NCI-H524 treated with DMSO at 0.1 percent for 48 hours (cell line): ENCODE measurements around the gene PXDN.

ENCODE experiments used
- DNase-seq: peaks from one replicate; lab custom pipeline; 2025; lab: John Stamatoyannopoulos, UW

Gene PXDN

DNA sequence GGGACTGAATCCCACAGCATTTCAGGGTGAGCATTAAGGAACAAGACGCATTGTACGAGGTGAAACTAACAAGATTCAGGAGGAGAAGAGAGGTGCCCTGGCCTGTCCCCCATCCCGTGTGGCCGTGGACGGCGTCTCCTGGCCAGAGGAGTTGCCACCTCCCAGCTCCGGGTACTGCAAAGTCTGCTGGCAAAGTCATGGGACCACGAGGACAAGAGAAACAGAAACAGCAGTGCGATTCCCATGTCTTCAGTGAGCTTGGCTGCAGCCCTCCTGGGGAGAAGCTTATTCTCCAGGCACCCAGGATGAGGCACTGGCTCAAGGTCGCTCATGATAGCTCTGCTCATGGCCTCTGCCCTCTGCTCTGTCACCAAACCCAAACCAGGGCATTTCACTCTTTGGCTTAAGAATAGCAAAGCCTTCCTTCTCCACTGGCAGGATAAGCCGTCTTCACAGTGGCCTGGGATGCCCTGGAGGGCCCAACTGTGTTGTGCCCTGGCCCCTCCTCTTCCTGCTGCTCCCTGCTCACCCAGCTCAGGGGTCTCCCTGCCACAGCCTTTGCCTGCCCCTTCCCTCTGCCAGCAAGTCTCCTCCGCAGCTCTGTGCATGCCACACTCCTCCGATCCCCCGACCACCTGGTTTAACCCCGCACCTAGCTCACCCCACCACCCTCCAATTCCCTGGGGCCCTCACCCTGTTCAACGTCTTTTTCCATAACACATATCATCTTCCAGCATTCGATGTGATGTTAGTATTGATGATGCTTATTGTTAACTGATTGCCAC, 144.8 kb downstream of the PXDN start:
- DNase-seq: no peak

DNA sequence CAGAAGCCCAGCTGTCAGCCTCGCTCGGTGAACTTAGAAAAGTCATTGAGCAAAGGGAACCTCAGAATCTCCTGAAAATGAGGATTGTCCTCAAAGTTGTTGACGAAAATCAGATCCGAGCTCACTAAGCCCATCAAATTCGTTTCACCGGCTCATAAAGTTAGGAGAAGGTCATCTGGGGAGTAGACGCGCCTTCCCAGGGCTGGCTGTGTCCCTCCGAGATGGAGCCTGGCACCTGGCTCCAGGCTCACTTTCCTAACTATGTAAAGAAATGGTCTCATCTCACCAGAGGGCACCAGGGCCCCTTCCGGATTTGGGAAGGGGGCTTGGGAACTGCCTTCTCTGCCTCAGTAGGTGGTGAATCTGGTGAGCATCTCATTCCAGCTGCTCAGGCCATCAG, 145.5 kb downstream of the PXDN start:
- no peak for DNase-seq

- DNase-seq: no peak
These were observed 146.1 kb downstream of the PXDN start for GRCh38 chr2:1598041-1598710.

DNA sequence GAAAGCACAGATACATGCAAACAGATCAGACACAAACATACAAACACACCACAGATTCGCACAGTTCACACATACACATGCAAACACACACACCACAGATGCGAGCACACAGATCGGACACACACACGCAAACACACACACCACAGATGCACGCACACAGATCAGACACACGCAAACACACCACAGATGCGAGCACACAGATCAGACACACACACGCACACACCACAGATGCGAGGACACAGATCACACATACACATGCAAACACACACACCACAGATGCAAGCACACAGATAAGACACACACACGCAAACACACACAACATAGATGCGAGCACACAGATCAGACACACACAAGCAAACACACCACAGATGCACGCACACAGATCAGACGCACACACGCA, 149.0 kb downstream of the PXDN start:
- no peak for DNase-seq

- DNase-seq: no peak
These were observed 149.7 kb downstream of the PXDN start for GRCh38 chr2:1594373-1595171.

DNA sequence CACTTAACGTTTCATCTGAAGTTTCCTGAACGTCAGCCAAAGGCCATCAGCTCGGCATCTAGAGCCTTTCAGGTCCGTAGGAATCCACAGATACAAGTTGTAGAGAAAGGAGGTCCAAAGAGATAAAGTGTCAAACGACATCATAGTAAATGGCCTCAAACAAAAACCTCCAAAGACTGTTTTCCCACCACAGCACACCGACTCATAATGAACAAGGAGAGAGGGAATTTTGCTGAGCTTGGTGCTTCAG, 150.3 kb downstream of the PXDN start:
- DNase-seq: no peak

GRCh38 chr2:1593371-1594122, 150.8 kb downstream of the PXDN start:
- peak; percentile 87 for DNase-seq

DNA sequence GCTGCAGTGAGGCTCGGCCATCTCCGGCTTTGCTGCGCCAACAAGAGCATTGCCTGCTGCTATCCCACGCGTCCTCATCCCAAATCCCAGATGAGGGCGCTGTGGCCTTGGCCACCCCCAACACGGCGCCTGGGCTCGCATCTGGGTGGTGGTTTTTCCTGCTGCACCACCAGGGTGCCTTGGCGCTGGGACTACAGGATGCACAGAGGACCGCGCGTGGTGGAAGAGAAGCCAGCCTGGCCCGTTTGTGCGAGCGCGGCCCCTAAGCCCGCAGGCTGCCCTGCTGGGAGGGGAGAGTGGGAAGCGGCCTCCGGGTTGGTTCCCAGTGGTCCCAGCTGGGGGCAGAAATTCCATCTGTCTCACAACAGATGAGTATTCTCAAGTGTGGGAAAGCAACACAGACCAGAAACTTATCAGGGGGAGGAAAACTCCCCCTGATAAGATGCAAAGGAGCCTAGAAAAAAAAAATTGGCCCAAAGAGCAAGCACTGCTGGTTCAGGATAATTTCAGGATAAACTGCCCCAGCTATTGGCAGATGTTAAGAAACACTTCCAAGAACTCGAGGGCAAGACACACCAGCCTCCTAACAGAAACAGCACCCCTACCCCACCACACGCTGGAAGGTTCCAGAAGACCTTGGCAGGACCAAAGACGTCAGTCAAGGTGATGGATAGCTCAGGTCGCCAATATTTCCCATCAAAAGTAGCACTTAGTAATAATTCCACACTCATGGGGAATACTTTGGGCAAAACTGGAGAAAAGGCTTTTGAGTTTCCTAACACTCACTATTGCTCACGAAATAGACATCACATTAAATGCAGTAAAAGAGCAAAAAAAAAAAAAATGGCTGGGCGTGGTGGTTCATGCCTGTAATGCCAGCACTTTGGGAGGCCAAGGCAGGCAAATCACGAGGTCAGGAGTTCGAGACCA, 152.1 kb downstream of the PXDN start:
- peak; percentile 76 for DNase-seq

DNA sequence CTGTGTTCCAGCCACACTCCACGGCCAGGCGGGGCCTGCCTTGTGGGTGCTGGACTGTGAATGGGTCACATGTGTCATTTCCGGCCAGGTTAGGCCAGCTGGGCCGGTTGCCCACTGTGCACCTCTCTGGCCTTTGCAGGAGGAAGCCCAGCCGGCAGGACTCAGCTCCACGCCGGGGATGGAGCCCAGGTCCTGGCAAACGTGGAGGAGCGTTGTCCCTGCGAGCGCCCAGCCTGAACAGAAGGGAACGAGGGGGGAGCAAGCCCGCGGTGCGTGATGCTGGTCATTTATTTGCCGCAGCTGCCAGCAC, 152.9 kb downstream of the PXDN start:
- no peak for DNase-seq

DNA sequence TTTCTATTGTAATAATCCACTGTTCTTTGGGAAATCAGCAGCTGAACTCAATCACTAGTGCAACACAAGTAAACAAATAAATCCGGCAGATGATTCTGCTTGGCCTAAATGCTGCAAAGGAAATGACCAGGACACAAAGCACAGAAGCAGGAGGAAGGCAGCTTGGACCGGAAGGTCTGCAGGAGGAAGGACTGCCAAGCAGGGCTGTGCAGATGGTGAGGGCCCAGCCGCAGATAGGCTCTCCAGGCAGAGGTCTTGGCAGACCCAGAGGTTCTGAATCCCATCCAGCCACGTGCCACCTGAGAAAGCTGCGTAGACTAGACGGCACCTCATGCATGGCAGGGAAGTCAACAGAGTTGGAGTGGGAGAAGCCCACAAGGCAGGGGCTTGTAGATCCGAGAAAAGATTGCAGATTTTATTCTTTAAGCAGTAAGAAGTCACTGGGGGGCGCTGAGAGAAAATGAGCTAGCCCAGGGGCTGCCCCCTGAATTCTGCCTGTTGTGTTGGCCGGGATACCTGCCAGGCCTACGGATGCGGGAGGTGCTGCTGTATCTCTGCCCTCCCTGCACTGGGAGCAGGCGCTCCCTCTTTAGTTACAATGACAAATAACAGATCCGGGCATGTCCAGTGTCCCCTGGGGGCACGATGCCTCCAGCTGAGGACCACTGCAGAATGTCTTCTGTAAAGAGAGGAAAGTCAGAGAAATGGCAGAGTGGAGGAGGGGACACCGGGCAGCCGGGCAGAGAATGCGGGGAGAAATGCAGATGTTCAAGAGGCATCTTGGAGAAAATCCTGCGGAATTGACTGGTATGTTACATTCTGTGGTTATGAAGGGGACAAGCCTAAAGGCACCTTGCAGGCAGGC, 153.5 kb downstream of the PXDN start:
- DNase-seq: no peak

DNA sequence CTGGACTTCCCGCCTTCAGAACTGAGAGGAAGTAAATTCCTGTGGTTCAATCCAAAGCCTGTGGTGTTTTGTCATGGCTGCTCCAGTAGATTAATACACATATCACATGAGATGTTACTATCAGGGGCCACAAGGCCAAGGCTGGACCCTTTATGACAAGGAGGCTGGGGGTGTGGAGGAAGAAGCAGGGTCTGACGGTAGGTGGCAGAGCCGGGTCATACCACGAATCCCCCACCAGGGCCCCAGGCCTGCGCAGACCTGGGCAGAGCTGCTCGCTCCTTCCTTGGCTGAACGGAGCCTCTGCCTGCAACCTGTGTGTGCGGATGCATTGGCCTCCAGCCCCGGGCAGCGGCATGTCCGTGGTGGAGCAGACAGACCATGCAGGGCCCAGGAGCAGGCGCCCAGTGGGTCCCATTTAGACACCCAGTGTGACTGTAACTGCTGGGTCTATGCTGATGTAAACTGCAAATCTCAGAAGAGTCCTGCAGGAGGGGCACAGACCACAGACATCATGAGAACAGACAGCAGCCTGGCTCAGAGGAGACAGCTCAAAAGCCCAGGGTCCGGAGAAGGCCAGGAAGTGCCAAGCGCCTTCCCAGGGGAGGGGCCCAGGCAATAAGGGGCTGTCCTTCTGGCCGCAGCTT, 155.2 kb downstream of the PXDN start:
- DNase-seq: no peak

- no peak for DNase-seq
These were observed 156.0 kb downstream of the PXDN start for GRCh38 chr2:1588051-1588977.

GRCh38 chr2:1586923-1587840, 157.1 kb downstream of the PXDN start:
- DNase-seq: no peak

DNA sequence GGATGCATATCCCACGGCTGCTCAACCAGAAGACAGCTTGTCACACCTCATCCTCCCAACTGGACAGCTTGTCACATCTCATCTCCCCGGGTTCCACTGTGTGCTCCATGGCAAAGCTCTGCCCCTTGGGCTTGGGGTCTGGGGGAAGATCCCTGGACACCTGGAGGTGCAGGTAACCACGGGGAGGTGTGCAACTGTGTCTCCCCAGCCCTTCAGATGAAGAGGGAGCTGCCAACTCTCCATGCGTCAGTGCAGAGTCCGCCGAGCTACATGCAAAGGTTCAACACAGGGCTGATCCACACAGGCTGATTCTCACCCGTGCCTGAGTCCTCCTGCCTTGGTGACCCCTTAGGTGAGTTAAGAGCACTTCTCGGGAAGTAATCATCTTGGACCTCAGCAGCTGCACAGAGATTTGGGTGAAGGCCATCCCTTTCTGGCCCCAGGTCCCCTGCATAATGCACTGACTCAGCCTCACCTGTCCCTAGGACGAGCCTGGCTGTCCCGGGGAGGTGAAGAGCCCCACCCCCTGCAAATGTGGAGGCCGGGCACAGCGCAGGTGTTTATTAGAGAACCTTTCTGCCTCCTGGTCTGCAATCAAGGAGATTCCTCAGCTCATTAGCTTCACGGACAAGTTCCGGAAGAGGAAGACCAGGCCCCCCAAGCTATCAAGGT, 157.9 kb downstream of the PXDN start:
- no peak for DNase-seq

DNA sequence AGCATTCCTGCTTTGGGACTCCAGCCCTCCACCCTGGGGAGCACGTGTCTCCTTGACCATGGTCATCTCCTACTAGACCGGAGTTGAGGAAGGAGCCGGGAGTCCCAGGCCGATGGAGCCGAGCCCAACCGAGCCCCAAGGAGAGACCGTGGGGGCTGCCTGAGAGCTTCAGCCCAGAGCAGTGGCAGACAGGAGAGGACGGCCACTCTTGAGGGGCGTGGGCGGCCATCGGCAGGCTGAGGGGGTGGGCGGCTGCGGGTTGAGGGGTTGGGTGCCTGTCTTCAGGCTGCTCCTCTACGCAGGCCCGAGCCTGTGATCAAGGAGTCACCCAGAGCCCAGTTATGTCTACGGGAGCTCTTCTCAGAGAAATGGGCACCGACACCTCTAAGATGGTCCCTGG, 158.7 kb downstream of the PXDN start:
- DNase-seq: no peak

- DNase-seq: no peak
These were observed 159.4 kb downstream of the PXDN start for GRCh38 chr2:1584691-1585485.
